Activated CD4-positive, alpha-beta memory T cell treated with anti-CD3 and anti-CD28 coated beads for 36 hours (primary cell): ENCODE data around the gene MUC6. TPM values are rescaled to one million over a fixed set of nuclear protein-coding genes. Genes with fewer than 3 reads are reported as not detected.

Experiments
- CTCF ChIA-PET: fragments of 350-600 bp; sonication (Branson Sonifier 250); formaldehyde crosslinking; loops from one replicate; lab custom pipeline; 2021; ENCODE audit warnings: antibody characterized with exemption, inconsistent platforms; lab: Charles Lee
- POLR2A ChIA-PET: fragments of 350-600 bp; sonication (Branson Sonifier 250); formaldehyde crosslinking; loops from one replicate; lab custom pipeline; 2021; ENCODE audit warnings: antibody characterized with exemption; lab: Charles Lee
- DNase-seq: peaks from one replicate; pipeline ENCODE4 v3.0.0-alpha.2; 2020
- H3K27ac Mint-ChIP-seq: one replicate; pipeline ENCODE4 v1.8.0; 2021; ENCODE audit warnings: mixed read lengths
- H3K27me3 Mint-ChIP-seq: one replicate; pipeline ENCODE4 v1.8.0; 2021; ENCODE audit warnings: mixed read lengths
- H3K36me3 Mint-ChIP-seq: one replicate; pipeline ENCODE4 v1.8.0; 2021; ENCODE audit warnings: mixed read lengths
- H3K4me1 Mint-ChIP-seq: one replicate; pipeline ENCODE4 v1.8.0; 2021; ENCODE audit warnings: low read depth, mixed read lengths
- H3K4me3 Mint-ChIP-seq: one replicate; pipeline ENCODE4 v1.8.0; 2021; ENCODE audit warnings: mild to moderate bottlenecking, mixed read lengths
- H3K9me3 Mint-ChIP-seq: one replicate; pipeline ENCODE4 v1.8.0; 2021; ENCODE audit warnings: mixed read lengths
- intact Hi-C: fragments of 100-400 bp; cut with micrococcal nuclease; formaldehyde crosslinking; loops from one replicate; pipeline ENCODE4 v1.15.1; 2023
- total RNA-seq, 2 experiments: library from RNA; stranded (reverse); gene quantifications; one replicate each; pipeline ENCODE4 v1.2.3, GENCODE V29; 2021

The MUC6 gene
- total RNA-seq, 2 experiments from 2014 or later = not detected

DNA sequence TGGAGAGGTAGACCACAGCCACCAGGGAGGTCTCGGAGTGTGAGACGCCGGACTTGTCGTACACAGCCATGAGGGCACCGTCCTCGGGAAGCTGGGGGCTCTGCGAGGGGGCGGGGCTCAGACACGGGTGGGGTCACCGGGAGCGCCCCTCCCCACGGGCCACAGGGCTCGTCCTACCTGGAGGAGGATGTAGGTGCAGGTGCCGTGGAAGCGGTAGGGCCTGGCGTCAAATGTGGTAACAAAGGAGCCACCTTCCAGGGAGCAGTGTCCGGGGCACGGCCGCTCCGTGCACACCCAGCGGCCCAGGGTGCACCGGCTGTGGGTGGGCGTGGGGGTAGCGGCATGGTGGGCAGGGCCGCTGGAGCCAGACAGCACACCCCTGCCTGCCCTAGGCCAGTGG, 7.5 kb downstream of the MUC6 start:
- intact Hi-C loops = no loop called here
- no peak overlapping the region for H3K4me3 Mint-ChIP-seq
- H3K27me3 Mint-ChIP-seq = no peaks in the 10 kb centered on the region
- no peak overlapping the region for H3K27ac Mint-ChIP-seq
- no peaks in the 10 kb centered on the region for H3K36me3 Mint-ChIP-seq
- DNase-seq = no peak
- POLR2A ChIA-PET = no interaction called here
- H3K4me1 Mint-ChIP-seq = no peaks in the 10 kb centered on the region
- peaks cover 6% of the 10 kb centered on the region for H3K9me3 Mint-ChIP-seq
- CTCF ChIA-PET = no interaction called here

DNA sequence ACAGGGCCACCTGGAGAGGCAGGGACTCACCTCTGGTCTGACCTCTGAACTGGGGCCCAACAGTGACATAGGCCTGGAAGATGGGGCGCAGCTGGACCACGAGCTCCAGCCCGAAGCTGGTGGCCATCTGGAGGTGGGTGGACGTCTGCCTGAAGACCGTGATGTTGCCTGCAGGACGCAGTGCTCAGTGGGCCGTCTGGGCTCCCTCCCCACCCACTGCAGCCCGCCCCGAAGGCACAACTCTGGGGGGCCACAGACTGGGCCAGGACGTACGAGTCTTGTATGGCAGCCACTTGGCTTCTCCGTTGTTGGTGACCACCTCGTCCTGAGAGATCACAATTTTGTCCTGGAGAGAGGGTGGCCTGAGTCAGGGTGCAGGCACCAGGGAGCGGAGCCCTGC, 7.9 kb downstream of the MUC6 start:
- H3K9me3 Mint-ChIP-seq = peaks cover 6% of the 10 kb centered on the region
- no peaks in the 10 kb centered on the region for H3K36me3 Mint-ChIP-seq
- H3K4me3 Mint-ChIP-seq = no peak overlapping the region

DNA sequence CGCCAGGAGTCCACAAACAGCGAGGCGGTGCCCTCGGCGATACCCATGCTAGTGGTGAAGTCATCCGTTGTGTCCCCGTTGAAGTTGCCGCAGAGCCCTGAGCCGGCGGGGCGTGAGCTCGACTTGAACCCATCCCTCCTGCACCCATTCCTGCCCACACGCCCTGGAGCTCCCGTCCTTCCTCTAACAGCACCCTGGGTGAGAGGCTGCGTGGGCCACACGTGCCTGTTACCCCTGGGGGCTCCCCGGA, 8.3 kb downstream of the MUC6 start:
- H3K4me3 Mint-ChIP-seq = no peak overlapping the region
- H3K27ac Mint-ChIP-seq = no peak overlapping the region
- POLR2A ChIA-PET = no interaction called here
- no peak for DNase-seq
- CTCF ChIA-PET = no interaction called here
- no peaks in the 10 kb centered on the region for H3K27me3 Mint-ChIP-seq
- H3K36me3 Mint-ChIP-seq = no peaks in the 10 kb centered on the region
- intact Hi-C loops = no loop called here
- peaks cover 6% of the 10 kb centered on the region for H3K9me3 Mint-ChIP-seq
- H3K4me1 Mint-ChIP-seq = no peaks in the 10 kb centered on the region

More for the DNA sequence above, 7.9 kb downstream of the MUC6 start:
- ChIA-PET CTCF (no interaction called here), POLR2A (no interaction called here)
- Mint-ChIP-seq H3K4me1 (no peaks in the 10 kb centered on the region), H3K27me3 (no peaks in the 10 kb centered on the region), H3K27ac (no peak overlapping the region)
- no peak for DNase-seq
- intact Hi-C loops = no loop called here

DNA sequence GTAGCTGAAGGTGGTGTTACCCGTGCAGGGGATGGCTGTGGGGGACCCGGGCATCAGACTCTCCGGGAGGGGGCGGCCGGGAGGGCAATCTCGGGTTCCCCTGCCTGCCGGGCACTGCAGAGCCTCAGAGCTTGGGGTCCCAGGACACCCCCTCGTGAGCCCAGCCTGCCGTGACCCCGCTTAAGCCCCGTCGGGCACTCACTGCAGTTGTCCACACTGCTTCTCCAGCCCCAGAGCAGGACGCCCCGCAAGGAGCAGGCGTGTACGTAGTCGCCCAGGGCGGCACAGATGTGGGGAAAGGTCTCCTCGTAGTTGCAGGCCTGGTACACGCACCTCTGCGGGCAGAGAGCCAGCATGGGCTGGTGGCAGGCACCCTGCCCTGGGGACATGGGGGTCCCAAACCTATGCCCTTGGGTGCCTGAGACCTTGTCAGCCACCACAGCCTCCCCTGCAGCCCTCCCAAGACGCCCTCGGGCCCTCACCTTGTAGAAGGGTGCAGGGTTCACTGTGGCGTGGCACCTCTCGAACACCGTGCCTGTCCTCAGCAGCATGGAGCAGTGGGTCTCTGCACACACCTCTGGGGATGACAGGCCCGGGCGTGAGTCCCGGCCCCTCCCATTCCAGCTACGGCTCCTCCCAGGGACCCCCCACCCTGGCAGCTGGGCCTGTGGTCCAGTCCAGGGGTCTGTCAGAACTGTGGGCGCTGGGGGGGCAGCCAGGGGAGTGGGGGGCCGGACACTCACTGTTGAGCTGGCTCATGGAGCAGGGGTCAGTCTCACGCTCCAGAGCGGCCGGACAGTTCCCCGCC, 8.8 kb downstream of the MUC6 start:
- DNase-seq = no peak
- intact Hi-C loops = no loop called here
- Mint-ChIP-seq H3K9me3 (peaks cover 6% of the 10 kb centered on the region), H3K27me3 (no peaks in the 10 kb centered on the region), H3K4me1 (no peaks in the 10 kb centered on the region), H3K36me3 (no peaks in the 10 kb centered on the region), H3K27ac (no peak overlapping the region), H3K4me3 (no peak overlapping the region)
- ChIA-PET CTCF (no interaction called here), POLR2A (no interaction called here)

DNA sequence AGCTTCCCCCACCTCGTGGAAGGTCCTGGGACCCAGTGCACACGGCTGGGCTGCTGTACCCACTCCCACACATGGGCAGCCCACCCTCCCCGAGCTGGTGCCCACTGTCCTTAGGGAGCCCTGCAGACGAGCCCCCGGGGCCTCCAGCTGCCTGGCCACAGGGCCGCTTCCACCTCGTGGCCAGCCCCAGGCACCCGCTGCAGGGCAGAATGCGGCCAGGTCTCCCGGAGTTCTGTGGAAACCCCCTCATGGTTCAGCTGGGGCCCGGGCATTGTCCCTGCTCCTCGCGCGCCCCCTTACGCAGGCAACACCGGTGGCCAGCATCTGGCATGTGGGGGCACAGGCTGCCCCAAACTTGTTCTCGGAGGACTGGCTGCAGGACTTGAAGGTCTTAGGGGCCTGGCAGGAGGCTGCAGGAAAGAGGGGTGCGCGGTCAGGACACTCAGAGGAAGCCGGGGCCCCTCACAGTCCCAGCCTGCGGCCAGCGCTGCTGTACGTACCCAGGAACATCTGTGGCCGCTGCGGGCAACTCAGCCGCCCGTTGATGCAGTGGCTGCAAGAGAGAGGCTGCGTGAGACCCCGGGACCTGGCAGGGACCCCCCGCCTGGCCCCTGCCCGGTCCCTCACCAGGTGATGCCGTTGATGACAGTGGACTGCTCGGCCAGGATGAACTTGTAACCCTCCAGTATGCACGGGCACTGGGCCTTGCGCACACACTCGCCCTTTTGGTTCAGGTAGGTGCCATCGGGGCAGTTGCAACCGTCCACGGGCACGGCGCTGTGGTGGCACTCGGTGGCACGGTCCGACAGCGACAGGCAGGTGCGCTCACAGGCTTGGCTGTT, 9.7 kb downstream of the MUC6 start:
- POLR2A ChIA-PET = no interaction called here
- Mint-ChIP-seq H3K9me3 (no peaks in the 10 kb centered on the region), H3K27me3 (no peaks in the 10 kb centered on the region), H3K4me1 (no peaks in the 10 kb centered on the region), H3K4me3 (no peak overlapping the region), H3K36me3 (no peaks in the 10 kb centered on the region), H3K27ac (no peak overlapping the region)
- no peak for DNase-seq
- CTCF ChIA-PET = no interaction called here
- intact Hi-C loops = no loop called here

DNA sequence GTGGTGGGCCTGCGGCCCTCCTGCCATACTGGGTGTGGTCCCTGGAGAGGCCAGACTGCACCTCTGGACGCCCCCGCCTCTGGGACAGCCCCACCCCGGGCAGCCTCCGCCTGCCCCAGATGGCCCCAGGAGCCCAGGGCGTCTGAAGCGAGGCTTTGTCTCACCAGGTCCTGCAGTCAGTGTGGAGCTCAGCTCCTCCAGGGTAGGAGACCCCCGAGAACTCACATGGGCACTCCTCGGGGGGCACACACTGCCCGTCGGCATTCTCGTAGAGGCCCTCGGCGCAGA, 10.4 kb downstream of the MUC6 start:
- no peaks in the 10 kb centered on the region for H3K36me3 Mint-ChIP-seq

DNA sequence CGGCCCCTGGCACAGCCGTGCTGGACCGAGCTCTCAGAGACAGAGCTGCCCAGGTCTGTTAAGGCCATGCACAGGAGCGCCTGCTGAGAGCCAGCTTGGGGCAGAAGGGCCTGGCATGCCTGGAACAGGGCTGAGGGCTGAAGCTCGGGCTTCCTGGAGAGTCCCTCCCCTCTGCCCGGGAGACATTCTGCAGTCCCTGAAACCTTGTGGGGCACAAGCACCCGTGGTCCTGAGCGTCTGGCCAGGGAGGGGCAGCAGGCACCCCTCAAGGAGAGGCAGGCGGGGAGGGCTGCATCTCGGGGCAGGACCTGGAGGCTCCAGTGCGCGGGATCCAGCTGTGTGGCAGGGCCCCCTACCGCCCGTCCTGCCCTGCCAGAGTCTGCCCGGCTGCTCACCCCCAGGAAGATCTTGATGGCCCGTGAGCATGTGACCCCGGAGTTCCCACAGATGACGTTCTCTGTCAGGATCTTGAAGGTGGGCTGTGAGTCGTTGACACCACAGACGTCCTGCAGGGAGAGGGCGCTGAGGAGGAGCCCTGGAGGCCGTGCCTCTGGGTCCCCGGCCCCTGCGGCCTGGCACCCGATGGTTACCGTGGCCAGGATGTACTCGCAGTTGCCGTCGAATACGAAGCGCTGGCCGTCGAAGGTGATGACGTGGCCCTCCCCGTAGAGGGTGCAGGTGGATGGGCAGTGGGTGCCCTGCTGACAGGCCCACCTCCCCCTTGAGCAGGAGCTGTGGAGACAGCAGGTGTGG, 10.9 kb downstream of the MUC6 start:
- no peak for DNase-seq
- intact Hi-C loops = no loop called here
- Mint-ChIP-seq H3K9me3 (no peaks in the 10 kb centered on the region), H3K36me3 (no peaks in the 10 kb centered on the region), H3K4me1 (no peaks in the 10 kb centered on the region), H3K27me3 (no peaks in the 10 kb centered on the region), H3K27ac (no peak overlapping the region), H3K4me3 (no peak overlapping the region)
- CTCF ChIA-PET = no interaction called here
- POLR2A ChIA-PET = no interaction called here

More for the DNA sequence above, 10.4 kb downstream of the MUC6 start:
- intact Hi-C loops = no loop called here
- Mint-ChIP-seq H3K27me3 (no peaks in the 10 kb centered on the region), H3K27ac (no peak overlapping the region), H3K4me3 (no peak overlapping the region), H3K9me3 (no peaks in the 10 kb centered on the region), H3K4me1 (no peaks in the 10 kb centered on the region)
- POLR2A ChIA-PET = no interaction called here
- CTCF ChIA-PET = no interaction called here
- DNase-seq = no peak

DNA sequence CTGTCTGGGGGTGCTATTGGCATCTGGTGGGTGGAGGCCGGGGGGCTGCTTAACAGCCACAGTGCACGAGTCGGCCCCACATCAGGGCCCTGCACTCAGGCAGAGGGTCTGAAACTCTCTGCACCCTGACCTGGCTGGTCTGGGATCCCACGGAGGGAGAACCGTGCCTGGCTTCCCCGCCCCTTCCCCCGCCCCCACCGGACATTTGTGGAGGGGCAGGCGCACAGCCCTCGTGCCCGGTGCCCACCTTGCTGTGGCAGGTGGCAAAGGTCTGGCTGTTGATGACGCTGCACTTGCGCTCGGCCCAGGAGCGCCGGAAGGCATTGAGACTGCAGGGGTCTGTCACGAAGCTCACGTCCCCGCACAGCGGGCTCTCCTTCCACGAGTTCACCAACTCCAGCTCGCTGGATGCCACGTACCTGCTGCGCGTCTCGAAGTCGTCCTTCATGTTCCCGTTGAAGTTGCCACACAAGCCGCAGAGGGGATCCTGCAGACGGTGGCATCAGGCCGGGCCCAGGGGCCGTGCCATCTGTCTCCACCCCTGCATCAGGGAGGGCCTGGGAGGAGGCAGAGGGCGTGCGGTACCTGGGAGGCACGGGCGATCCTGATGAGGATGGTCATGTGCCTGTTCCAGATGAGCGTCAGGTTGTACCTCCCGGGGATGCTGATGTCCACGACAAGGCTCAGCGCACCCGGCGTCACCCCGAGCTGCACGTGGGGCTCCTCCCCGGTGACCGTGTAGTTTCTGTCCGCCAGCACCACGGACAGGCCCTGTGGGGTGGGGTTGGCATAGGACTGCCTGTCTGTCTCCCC, 11.7 kb downstream of the MUC6 start:
- CTCF ChIA-PET = no interaction called here
- H3K9me3 Mint-ChIP-seq = no peaks in the 10 kb centered on the region
- POLR2A ChIA-PET = no interaction called here
- H3K36me3 Mint-ChIP-seq = no peaks in the 10 kb centered on the region
- DNase-seq = no peak
- H3K4me3 Mint-ChIP-seq = no peak overlapping the region
- H3K4me1 Mint-ChIP-seq = no peaks in the 10 kb centered on the region
- no peaks in the 10 kb centered on the region for H3K27me3 Mint-ChIP-seq
- no peak overlapping the region for H3K27ac Mint-ChIP-seq
- intact Hi-C loops = no loop called here

DNA sequence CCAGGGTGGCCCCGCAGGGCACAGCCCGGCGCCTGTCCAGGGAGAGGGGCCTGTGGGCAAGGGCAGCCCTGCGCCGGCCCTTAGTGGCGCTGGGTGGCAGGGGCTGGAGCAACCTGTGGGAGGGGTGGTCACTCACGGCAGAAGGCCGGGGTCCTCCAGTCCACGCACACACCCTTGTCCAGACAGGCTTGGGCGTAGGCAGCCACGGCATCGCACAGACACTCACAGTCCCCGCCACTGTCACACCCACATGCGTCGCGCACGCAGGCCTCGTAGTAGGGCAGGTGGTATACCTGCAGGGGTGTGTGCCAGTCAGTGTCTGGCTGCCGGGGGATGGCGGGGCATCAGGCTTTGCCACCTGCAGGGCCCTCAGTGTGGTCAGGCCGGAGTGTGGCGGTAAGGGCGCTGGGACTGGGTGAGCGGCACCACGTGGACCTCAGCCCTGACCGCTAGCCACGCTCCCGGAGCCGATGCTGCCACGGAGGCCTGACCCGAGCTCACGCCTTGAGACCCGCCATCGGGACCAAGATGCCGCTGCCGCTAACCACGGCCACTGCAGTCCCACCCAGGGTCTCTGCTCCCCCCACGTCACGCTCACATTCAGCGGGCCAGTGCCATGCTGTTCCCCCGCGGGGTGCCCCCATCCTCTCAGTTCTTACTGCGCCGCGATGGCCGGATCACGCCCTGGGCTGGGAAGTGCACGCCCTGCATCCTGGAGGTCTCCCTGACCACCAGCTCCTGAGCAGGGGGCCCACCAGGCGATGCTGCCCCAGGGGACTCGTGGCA, 12.5 kb downstream of the MUC6 start:
- Mint-ChIP-seq H3K9me3 (no peaks in the 10 kb centered on the region), H3K27ac (no peak overlapping the region), H3K4me3 (no peak overlapping the region), H3K27me3 (no peaks in the 10 kb centered on the region), H3K36me3 (no peaks in the 10 kb centered on the region), H3K4me1 (no peaks in the 10 kb centered on the region)
- CTCF ChIA-PET = no interaction called here
- POLR2A ChIA-PET = no interaction called here
- intact Hi-C loops = no loop called here
- no peak for DNase-seq

DNA sequence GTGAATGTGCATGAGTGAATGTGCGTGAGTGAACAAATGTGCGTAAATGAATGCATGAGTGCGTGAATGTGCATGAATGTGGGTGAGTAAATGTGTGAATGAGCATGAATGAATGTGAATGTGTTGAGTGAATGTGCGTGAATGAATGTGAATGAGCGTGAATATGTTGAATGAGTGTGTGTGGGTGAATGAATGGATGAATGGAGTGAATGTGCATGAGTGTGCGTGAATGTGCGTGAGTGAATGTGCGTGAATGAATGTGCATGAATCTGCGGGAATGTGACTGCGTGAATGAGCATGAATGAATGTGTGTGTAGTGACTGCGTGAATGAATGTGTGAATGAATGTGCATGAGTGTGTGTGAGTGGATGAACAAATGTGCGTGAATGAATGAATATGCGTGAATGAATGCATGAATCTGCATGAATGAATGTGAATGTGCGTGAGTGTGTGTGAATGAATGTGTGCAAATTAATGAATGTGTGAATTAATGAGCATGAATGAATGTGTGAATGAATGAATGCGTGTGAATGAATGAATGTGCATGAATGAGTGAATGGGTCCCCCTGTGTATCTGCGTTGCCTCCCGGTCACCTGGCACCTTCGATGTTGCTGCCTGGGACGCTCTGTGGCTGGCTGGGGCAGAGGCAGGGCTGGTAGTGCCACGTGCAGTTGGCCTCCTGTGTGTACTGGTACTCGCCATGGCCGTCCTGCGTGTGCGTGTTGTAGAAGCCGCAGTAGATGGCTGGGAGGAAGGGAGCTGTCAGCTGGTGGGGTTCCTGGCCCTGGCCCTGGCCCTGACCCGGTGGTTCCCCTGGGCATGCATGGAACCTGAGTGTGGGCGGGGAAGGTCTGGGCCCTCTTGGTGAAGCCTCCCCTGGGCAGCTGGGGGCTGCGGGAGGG, 13.4 kb downstream of the MUC6 start:
- intact Hi-C loops = no loop called here
- Mint-ChIP-seq H3K36me3 (no peaks in the 10 kb centered on the region), H3K4me1 (peaks cover 2% of the 10 kb centered on the region), H3K4me3 (no peak overlapping the region), H3K27ac (no peak overlapping the region), H3K27me3 (no peaks in the 10 kb centered on the region), H3K9me3 (no peaks in the 10 kb centered on the region)
- CTCF ChIA-PET = interaction anchor here (0.6 kb wide), 1 partner anchor 182 kb away, joined by 3 read pairs; no protein-coding TSS in a partner anchor
- DNase-seq = no peak
- POLR2A ChIA-PET = no interaction called here

DNA sequence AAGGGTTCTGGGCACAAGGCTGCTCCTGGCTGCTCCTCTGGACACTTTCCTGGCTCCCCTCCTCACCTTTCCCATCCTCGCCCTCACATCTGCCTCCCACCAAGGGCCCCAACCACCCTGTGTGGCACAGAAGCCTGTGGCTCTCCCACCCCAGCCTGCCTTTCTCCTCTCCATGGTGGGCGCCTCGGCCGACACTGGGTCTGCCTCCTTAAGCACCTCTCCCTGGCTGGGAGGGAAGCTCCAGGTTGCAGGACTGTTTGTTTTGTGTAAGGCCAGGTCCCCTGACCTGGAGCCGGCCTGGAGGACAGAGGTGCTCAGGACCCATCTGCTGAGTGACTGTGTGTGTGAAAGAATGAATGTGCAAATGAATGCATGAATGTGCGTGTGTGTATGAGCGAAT, 14.1 kb downstream of the MUC6 start:
- CTCF ChIA-PET = interaction anchor here (0.6 kb wide), 1 partner anchor 182 kb away, joined by 3 read pairs; no protein-coding TSS in a partner anchor
- POLR2A ChIA-PET = no interaction called here

More for the DNA sequence above, 14.1 kb downstream of the MUC6 start:
- Mint-ChIP-seq H3K4me3 (no peak overlapping the region), H3K27me3 (no peaks in the 10 kb centered on the region), H3K36me3 (no peaks in the 10 kb centered on the region), H3K4me1 (peaks cover 8% of the 10 kb centered on the region), H3K9me3 (no peaks in the 10 kb centered on the region), H3K27ac (no peak overlapping the region)
- intact Hi-C loops = no loop called here
- no peak for DNase-seq
